Brain microvascular endothelial cell (primary cell): ENCODE measurements around the gene NUMB.

Experiments
- DNase-seq: peaks from one replicate; pipeline ENCODE4 v3.0.0-alpha.2; 2020
- H3K27ac ChIP-seq: fragments of 250-450 bp; sonication (Bioruptor Pico); 2 replicates; pipeline ENCODE4 v1.5.1; 2020; ENCODE audit warnings: mild to moderate bottlenecking, moderate library complexity
- H3K27me3 ChIP-seq: fragments of 250-450 bp; sonication (Bioruptor Pico); replicated peaks from 2 replicates; pipeline ENCODE4 v1.5.1; 2020; ENCODE audit warnings: mild to moderate bottlenecking
- H3K36me3 ChIP-seq: fragments of 250-450 bp; sonication (Bioruptor Pico); replicated peaks from 2 replicates; pipeline ENCODE4 v1.5.1; 2020; ENCODE audit warnings: mild to moderate bottlenecking
- H3K4me3 ChIP-seq: 2 replicates; pipeline ENCODE4 v1.5.1; 2011; ENCODE audit warnings: low read depth, mild to moderate bottlenecking, control low read depth, low read length, moderate library complexity
- CTCF ChIP-seq: IDR thresholded peaks from 2 replicates; pipeline ENCODE4 v1.5.1; 2011; ENCODE audit warnings: low read depth, mild to moderate bottlenecking, moderate library complexity, low read length, control low read depth, inconsistent platforms; ENCODE audit errors: missing control alignments
- in situ Hi-C: cut with HindIII; loops from 2 replicates; pipeline ENCODE4 v1.10.0; 2017; ENCODE audit warnings: low sequenced_read_pairs, low pct_ligation_motif_present

NUMB gene

GRCh38 chr14:73264885-73265720 lies 193.2 kb downstream of the NUMB start:
- Histone ChIP-seq H3K27me3 (no peaks in the 10 kb centered on the region), H3K36me3 (no peaks in the 10 kb centered on the region), H3K27ac (no peak overlapping the region), H3K4me3 (no peak overlapping the region)
- no peak for TF ChIP-seq CTCF
- in situ Hi-C loops, result no loop called here
- DNase-seq, result no peak

- Histone ChIP-seq H3K4me3 (no peak overlapping the region), H3K27ac (no peak overlapping the region), H3K36me3 (no peaks in the 10 kb centered on the region), H3K27me3 (no peaks in the 10 kb centered on the region)
- no peak for TF ChIP-seq CTCF
- no peak for DNase-seq
- in situ Hi-C loops, result no loop called here
Measured at GRCh38 chr14:73264080-73264884, 194.1 kb downstream of the NUMB start.

- in situ Hi-C loops, result no loop called here
- DNase-seq, result no peak
- Histone ChIP-seq H3K4me3 (no peak overlapping the region), H3K27ac (no peak overlapping the region), H3K36me3 (no peaks in the 10 kb centered on the region), H3K27me3 (no peaks in the 10 kb centered on the region)
- no peak for TF ChIP-seq CTCF
Measured at GRCh38 chr14:73263606-73264005, 194.7 kb downstream of the NUMB start.

GRCh38 chr14:73262427-73263183 lies 195.7 kb downstream of the NUMB start:
- DNase-seq, result no peak

More at GRCh38 chr14:73262427-73263183, 195.7 kb downstream of the NUMB start:
- no peaks in the 10 kb centered on the region for H3K36me3 ChIP-seq
- H3K27ac ChIP-seq, result no peak overlapping the region
- in situ Hi-C loops, result no loop called here
- H3K4me3 ChIP-seq, result no peak overlapping the region
- TF ChIP-seq CTCF, result no peak
- H3K27me3 ChIP-seq, result no peaks in the 10 kb centered on the region
